ENCODE data around the gene CCM2L. TPM values are rescaled to one million over a fixed set of nuclear protein-coding genes. Genes with fewer than 3 reads are reported as not detected.

Gene CCM2L
- polyA plus RNA-seq, 2 of the 4 experiments (the other 2 are of a cell fraction): 0.05 to 0.18 TPM

DNA sequence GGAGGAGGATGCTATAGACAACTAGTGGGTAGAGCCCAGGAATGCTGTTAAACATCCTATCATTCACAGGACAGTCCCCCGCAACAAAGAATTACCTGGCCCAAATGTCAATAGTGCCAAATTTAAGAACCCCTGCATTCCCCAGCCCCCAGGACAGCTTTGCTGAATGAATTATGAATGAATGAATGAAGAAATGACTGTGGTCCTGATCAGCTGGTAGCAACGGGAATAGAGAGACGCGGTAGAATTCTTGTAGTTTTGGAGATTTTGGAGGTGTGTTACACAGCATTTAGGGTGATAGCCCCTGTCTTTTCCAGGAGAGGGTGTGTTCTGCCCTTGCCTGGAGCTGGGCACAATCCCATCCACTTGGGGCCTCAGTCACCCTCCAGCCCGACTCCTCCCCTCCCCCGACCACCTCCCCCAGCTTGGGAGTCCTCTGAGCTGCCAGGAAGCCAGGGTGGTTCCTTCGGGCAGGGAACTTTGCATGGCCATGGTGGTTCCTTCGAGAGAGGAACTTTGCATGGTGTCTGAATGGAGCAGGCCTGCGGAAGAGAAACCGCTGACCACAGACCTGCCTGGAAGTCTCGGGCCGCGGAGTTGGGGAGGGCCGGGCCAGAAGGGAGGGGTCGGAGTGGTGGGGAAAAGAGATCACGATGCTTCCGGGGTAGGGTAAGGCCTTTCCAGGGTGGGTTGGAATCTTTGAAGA, 40.8 kb downstream of the CCM2L start:
- no peak overlapping the region for H3K4me3 ChIP-seq
- CTCF ChIA-PET: interaction anchor here (1.2 kb wide), 1 partner anchor 9 kb away, joined by 3 read pairs; no protein-coding TSS in a partner anchor
- no peak overlapping the region for H3K4me2 ChIP-seq
- FAIRE-seq: no peak
- DNase-seq (ENCODE audit: low read depth in 1 of 2, low spot score in 1 of 2): no peak
- TF ChIP-seq CBX2 (IDR thresholded peaks at IDR 0.05; ENCODE audit: borderline replicate concordance, low read depth) (no peak), ATOH8 (CRISPR knock-in tag; IDR thresholded peaks at IDR 0.05; ENCODE audit: low read depth) (no peak), ZSCAN20 (CRISPR knock-in tag; IDR thresholded peaks at IDR 0.05) (no peak), EP300 (IDR thresholded peaks at IDR 0.05) (no peak), FOXS1 (CRISPR knock-in tag; IDR thresholded peaks at IDR 0.05) (no peak), RARB (CRISPR knock-in tag; IDR thresholded peaks at IDR 0.05) (no peak), ZC3H11A (IDR thresholded peaks at IDR 0.05) (no peak), GATA3 (IDR thresholded peaks at IDR 0.05; ENCODE audit: borderline replicate concordance) (no peak)
- TF ChIP-seq, protein P1, sequence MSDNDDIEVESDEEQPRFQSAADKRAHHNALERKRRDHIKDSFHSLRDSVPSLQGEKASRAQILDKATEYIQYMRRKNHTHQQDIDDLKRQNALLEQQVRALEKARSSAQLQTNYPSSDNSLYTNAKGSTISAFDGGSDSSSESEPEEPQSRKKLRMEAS (IDR thresholded peaks at IDR 0.05): no peak
- POLR2A ChIA-PET: no interaction called here
- H3K4me1 ChIP-seq: no peaks in the 10 kb centered on the region; the same call in 2 of the 3 replicates
- no peaks in the 10 kb centered on the region for H3K9me3 ChIP-seq
- ATAC-seq: no peak
- 68% methylated on average over 9 of the region's 17 CpGs for WGBS (ENCODE audit: missing lambda C conversion rate)
- H3K27ac ChIP-seq: no peak overlapping the region

- TF ChIP-seq MAFK (IDR thresholded peaks at IDR 0.05; ENCODE audit: partially characterized antibody) (no peak), KDM1A (IDR thresholded peaks at IDR 0.05; ENCODE audit: low read depth) (no peak), GATA3 (IDR thresholded peaks at IDR 0.05; ENCODE audit: borderline replicate concordance) (no peak)
- no peaks in the 10 kb centered on the region; the same call in 2 of the 3 replicates for H3K4me1 ChIP-seq
- ChIA-PET POLR2A (no interaction called here), CTCF (interaction anchor here (2.9 kb wide), 1 partner anchor 21 kb away, joined by 17 read pairs; no protein-coding TSS in a partner anchor)
- FAIRE-seq (no peak), ATAC-seq (peak in 1 of 2 experiments; percentile 16; a peak in 1 of 6 replicates), DNase-seq (ENCODE audit: low read depth in 1 of 2, low spot score in 1 of 2) (no peak)
- H3K27ac ChIP-seq: no peak overlapping the region
- H3K4me2 ChIP-seq: peak overlapping the region; percentile 86
- 58% methylated on average over 14 of the region's 14 CpGs for WGBS (ENCODE audit: missing lambda C conversion rate)
- peak overlapping the region; percentile 42; the same call in 1 of the 3 replicates for H3K4me3 ChIP-seq
- no peaks in the 10 kb centered on the region for H3K9me3 ChIP-seq
These were observed 41.5 kb downstream of the CCM2L start for GRCh38 chr20:32051720-32052089.

GRCh38 chr20:32052090-32052777, 42.0 kb downstream of the CCM2L start, which contains the start of gene HCK:
Gene HCK, plus strand, starts transcription at chr20:32052242.
- ChIA-PET POLR2A (interaction anchor here (0.6 kb wide), 1 partner anchor 65 kb away, joined by 7 read pairs; no protein-coding TSS in a partner anchor), CTCF (interaction anchor here (1.4 to 2.9 kb wide), 3 partner anchors 21 to 229 kb away, joined by 3 to 17 read pairs (median 4); no protein-coding TSS in a partner anchor)
- Histone ChIP-seq H3K4me2 (peak within 1 kb of the TSS; percentile 86), H3K9me3 (no peaks in the 10 kb centered on the region), H3K4me1 (no peaks in the 10 kb centered on the region; the same call in 2 of the 3 replicates), H3K27ac (peak within 1 kb of the TSS in 1 of 2 experiments; percentile 73; a peak in 3 of 6 replicates), H3K4me3 (peak within 1 kb of the TSS; percentile 42)
- DNase-seq (ENCODE audit: low read depth in 1 of 2, low spot score in 1 of 2): peak in 1 of 2 experiments; percentile 31
- ATAC-seq: peak; percentile 71 to 84; a peak in 4 of 6 replicates
- no peak for FAIRE-seq
- TF ChIP-seq FOSB (CRISPR knock-in tag; IDR thresholded peaks at IDR 0.05) (no peak), RARB (CRISPR knock-in tag; IDR thresholded peaks at IDR 0.05) (no peak), USF2 (IDR thresholded peaks at IDR 0.05) (no peak), HEYL (CRISPR knock-in tag; IDR thresholded peaks at IDR 0.05) (no peak), HOXA7 (CRISPR knock-in tag; IDR thresholded peaks at IDR 0.05) (no peak), TFCP2L1 (CRISPR knock-in tag; IDR thresholded peaks at IDR 0.05) (no peak), CBX2 (IDR thresholded peaks at IDR 0.05; ENCODE audit: borderline replicate concordance, low read depth) (no peak), RFX5 (IDR thresholded peaks at IDR 0.05) (no peak), MAFK (IDR thresholded peaks at IDR 0.05; ENCODE audit: partially characterized antibody) (no peak), RAD21 (conservative IDR thresholded peaks at IDR 0.05 in 1 of 2, IDR thresholded peaks at IDR 0.05 in 1 of 2) (no peak), ZC3H11A (IDR thresholded peaks at IDR 0.05) (no peak), CBX8 (IDR thresholded peaks at IDR 0.05) (no peak), MYC (IDR thresholded peaks at IDR 0.05; ENCODE audit: borderline replicate concordance, low read length) (no peak)
- TF ChIP-seq, protein P2, sequence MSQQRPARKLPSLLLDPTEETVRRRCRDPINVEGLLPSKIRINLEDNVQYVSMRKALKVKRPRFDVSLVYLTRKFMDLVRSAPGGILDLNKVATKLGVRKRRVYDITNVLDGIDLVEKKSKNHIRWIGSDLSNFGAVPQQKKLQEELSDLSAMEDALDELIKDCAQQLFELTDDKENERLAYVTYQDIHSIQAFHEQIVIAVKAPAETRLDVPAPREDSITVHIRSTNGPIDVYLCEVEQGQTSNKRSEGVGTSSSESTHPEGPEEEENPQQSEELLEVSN (IDR thresholded peaks at IDR 0.05; ENCODE audit: borderline replicate concordance, low read depth): no peak
- TF ChIP-seq, protein P3, sequence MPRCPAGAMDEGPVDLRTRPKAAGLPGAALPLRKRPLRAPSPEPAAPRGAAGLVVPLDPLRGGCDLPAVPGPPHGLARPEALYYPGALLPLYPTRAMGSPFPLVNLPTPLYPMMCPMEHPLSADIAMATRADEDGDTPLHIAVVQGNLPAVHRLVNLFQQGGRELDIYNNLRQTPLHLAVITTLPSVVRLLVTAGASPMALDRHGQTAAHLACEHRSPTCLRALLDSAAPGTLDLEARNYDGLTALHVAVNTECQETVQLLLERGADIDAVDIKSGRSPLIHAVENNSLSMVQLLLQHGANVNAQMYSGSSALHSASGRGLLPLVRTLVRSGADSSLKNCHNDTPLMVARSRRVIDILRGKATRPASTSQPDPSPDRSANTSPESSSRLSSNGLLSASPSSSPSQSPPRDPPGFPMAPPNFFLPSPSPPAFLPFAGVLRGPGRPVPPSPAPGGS (IDR thresholded peaks at IDR 0.05): no peak
- TF ChIP-seq, protein P4, sequence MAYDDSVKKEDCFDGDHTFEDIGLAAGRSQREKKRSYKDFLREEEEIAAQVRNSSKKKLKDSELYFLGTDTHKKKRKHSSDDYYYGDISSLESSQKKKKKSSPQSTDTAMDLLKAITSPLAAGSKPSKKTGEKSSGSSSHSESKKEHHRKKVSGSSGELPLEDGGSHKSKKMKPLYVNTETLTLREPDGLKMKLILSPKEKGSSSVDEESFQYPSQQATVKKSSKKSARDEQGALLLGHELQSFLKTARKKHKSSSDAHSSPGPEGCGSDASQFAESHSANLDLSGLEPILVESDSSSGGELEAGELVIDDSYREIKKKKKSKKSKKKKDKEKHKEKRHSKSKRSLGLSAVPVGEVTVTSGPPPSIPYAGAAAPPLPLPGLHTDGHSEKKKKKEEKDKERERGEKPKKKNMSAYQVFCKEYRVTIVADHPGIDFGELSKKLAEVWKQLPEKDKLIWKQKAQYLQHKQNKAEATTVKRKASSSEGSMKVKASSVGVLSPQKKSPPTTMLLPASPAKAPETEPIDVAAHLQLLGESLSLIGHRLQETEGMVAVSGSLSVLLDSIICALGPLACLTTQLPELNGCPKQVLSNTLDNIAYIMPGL (CRISPR knock-in tag; IDR thresholded peaks at IDR 0.05; ENCODE audit: borderline replicate concordance): no peak
- TF ChIP-seq, protein P5, sequence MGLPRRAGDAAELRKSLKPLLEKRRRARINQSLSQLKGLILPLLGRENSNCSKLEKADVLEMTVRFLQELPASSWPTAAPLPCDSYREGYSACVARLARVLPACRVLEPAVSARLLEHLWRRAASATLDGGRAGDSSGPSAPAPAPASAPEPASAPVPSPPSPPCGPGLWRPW (IDR thresholded peaks at IDR 0.05): no peak
- 11% methylated on average over 25 of the region's 58 CpGs for WGBS (ENCODE audit: missing lambda C conversion rate)
